Lung (tissue), 12 donors: Measurements from ENCODE around the gene CMIP. TPM values are rescaled to one million over a fixed set of nuclear protein-coding genes. Genes with fewer than 3 reads are reported as not detected.

Source experiments
- ATAC-seq: fragments of 200-7000 bp; cut with Tn5 transposase; one replicate; pipeline ENCODE4 v1.9.1; 2020; ENCODE audit warnings: moderate number of reproducible peaks; ENCODE audit not compliant: insufficient read depth, low FRiP score
- DNase-seq, 3 donors: peaks; one replicate each; pipeline ENCODE4 v3.0.0-alpha.2; 2013 to 2017
- H3K27ac ChIP-seq, 2 donors: one replicate each; pipeline ENCODE4 v1.5.1; 2013; ENCODE audit warnings: mild to moderate bottlenecking in 2 of 2, moderate library complexity in 2 of 2, control low read depth in 1 of 2, inconsistent platforms in 1 of 2, low read depth in 1 of 2, low read length in 1 of 2
- H3K27me3 ChIP-seq, 3 donors: one replicate each; pipeline ENCODE4 v1.5.1; 2013; ENCODE audit warnings: low read length in 2 of 3; ENCODE audit not compliant: control insufficient read depth in 3 of 3, insufficient read depth in 3 of 3
- H3K36me3 ChIP-seq, 4 donors: one replicate each; pipeline ENCODE4 v1.5.1; 2013; ENCODE audit warnings: low read length in 4 of 4, mild to moderate bottlenecking in 1 of 4, moderate library complexity in 1 of 4; ENCODE audit not compliant: control insufficient read depth in 4 of 4, insufficient read depth in 4 of 4
- H3K4me1 ChIP-seq, 5 donors: one replicate each; pipeline ENCODE4 v1.5.1; 2013; ENCODE audit warnings: low read length in 5 of 5, mild to moderate bottlenecking in 2 of 5, moderate library complexity in 1 of 5; ENCODE audit not compliant: control insufficient read depth in 5 of 5, insufficient read depth in 5 of 5
- H3K4me3 ChIP-seq: one replicate; pipeline ENCODE4 v1.5.1; 2013; ENCODE audit warnings: mild to moderate bottlenecking, control low read depth, moderate library complexity
- H3K9ac ChIP-seq, 2 donors: one replicate each; pipeline ENCODE4 v1.5.1; 2013; ENCODE audit warnings: low read length in 2 of 2, control low read depth in 1 of 2; ENCODE audit not compliant: insufficient read depth in 1 of 2
- H3K9me3 ChIP-seq, 4 donors: one replicate each; pipeline ENCODE4 v1.5.1; 2013; ENCODE audit warnings: low read length in 3 of 4, mild to moderate bottlenecking in 1 of 4, moderate library complexity in 1 of 4; ENCODE audit not compliant: control insufficient read depth in 4 of 4, insufficient read depth in 3 of 4
- WGBS, 2 donors: extraction: QIAGEN DNeasy Blood & Tissue Kit; methylation state at CpG; one replicate each; pipeline ENCODE4 v1.1.7; 2013; 5-methylcytosine and 5-hydroxymethylcytosine counted together
- polyA plus RNA-seq, 2 donors: library from polyadenylated mRNA; stranded (reverse); fragments of 200-250 nt; gene quantifications; one replicate each; pipeline ENCODE4 v1.2.1, GENCODE V29; 2013
- total RNA-seq, 2 donors: library from RNA; depleted of rRNA in 1 of 2; stranded (reverse); fragments of >200 nt in 1 of 2; gene quantifications; one replicate each; pipeline ENCODE4 v1.2.1, GENCODE V29; 2014 to 2021
- TF ChIP-seq, protein P1 (sequence below): IDR thresholded peaks from 2 replicates; pipeline ENCODE4 v1.5.1; 2012; ENCODE audit warnings: mild to moderate bottlenecking; ENCODE audit errors: control extremely low read depth, extremely low read depth
- donor health status: control.
- donor health status: control.
- donor health status: Bipolar disorder and iron deficiency.
- donor health status: healthy.
- donor health status: DM: yes; HTN: yes; CAD: no.

The CMIP gene
- total and polyA plus RNA-seq, 4 donors = 11.8 to 80.5 (median 48.6) TPM

DNA sequence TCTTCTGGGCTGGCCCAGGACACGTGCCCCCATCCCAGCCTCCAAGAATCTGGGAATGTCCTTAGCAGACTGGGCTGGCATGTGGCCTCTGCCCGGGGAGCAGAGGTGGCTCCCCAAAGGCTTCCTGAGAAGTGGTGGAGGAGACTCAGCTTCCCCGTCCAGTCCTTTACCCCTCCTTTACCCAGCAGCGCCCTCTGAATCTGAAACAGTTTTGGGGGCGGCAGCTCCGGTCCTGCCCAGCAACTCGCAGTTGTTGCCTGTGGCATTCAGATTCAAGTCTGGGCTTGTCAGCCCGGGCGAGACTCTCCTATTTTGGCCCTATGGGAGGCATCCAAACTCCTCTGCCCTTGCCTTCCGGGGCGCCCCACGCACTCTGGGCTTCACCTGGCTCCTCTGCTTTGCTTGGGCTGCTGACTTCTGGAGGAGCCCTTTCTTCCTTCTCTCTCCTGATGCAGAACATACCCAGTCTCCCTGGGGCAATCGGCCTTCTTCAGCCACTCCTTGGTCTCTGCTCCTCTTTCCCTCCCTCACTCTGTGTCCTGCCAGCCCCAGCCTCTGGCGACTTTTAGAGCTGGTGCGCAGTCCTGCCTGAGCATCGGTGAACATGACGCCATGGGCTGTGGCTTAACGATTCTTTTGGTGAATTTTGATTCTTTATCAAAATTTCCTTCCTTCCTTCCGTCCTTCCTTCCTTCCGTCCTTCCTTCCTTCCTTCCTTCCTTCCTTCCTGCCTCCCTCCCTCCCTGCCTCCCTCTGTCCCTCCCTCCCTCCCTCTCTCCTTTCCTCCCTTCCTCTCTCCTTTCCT is 55.2 kb downstream of the CMIP start:
- no peak for ATAC-seq
- DNase-seq = no peak

DNA sequence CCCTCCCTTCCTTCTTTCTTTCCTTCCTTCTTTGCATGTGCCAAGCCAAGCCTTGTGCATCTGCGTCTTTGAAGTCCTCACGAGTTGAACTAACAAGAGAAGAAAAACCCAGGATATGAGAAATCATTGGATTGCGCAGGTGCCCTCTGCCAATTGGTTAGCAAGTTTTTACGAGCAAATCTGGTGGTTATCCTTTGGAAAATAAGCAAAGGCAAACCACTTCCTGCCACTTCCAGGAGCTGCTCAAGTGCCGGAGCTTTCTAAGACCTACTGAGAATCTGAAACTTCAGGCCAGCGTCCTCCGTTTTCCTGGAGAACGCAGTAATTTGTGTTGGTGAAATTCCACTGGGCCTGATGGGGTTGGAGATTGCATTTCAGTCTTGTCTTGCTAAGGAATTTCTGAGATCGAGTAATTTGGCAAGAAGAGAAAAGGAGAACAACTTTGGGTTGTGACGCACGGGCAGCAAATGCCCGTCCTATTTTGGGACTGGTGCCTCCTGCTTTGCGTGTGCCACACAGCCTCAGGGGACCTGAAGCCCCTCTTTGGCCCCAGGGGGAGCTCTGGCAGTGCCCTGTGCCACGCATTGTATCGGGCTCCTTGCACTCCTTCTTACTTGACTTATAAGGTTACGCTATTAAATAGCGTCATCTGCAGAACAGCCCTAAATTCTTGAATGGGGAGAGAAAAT is 56.4 kb downstream of the CMIP start:
- Histone ChIP-seq H3K4me3 (no peak overlapping the region), H3K9me3 (no peaks in the 10 kb centered on the region), H3K27ac (peak overlapping the region in 1 of 2 donors; percentile 32), H3K9ac (no peak overlapping the region), H3K27me3 (no peaks in the 10 kb centered on the region), H3K36me3 (peaks cover 0 to 4% (median 0%) of the 10 kb centered on the region in 4 donors), H3K4me1 (peaks cover 0 to 39% (median 0%) of the 10 kb centered on the region in 5 donors)
- DNase-seq = no peak
- 41 to 53% methylated on average over 17 of the region's 17 CpGs for WGBS, 2 donors
- TF ChIP-seq, protein P1, sequence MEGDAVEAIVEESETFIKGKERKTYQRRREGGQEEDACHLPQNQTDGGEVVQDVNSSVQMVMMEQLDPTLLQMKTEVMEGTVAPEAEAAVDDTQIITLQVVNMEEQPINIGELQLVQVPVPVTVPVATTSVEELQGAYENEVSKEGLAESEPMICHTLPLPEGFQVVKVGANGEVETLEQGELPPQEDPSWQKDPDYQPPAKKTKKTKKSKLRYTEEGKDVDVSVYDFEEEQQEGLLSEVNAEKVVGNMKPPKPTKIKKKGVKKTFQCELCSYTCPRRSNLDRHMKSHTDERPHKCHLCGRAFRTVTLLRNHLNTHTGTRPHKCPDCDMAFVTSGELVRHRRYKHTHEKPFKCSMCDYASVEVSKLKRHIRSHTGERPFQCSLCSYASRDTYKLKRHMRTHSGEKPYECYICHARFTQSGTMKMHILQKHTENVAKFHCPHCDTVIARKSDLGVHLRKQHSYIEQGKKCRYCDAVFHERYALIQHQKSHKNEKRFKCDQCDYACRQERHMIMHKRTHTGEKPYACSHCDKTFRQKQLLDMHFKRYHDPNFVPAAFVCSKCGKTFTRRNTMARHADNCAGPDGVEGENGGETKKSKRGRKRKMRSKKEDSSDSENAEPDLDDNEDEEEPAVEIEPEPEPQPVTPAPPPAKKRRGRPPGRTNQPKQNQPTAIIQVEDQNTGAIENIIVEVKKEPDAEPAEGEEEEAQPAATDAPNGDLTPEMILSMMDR = no peak
- ATAC-seq = no peak

More for the DNA sequence above, 55.2 kb downstream of the CMIP start:
- H3K4me1 ChIP-seq = peaks cover 0 to 42% (median 0%) of the 10 kb centered on the region in 5 donors
- 73 to 80% methylated on average over 20 of the region's 20 CpGs for WGBS, 2 donors
- H3K27me3 ChIP-seq = no peaks in the 10 kb centered on the region
- H3K36me3 ChIP-seq = peaks cover 0 to 4% (median 0%) of the 10 kb centered on the region in 4 donors
- no peaks in the 10 kb centered on the region for H3K9me3 ChIP-seq
- TF ChIP-seq, protein P1 = no peak
- H3K4me3 ChIP-seq = no peak overlapping the region
- no peak overlapping the region for H3K27ac ChIP-seq
- H3K9ac ChIP-seq = no peak overlapping the region

GRCh38 chr16:81502396-81503070 is 57.9 kb downstream of the CMIP start:
- no peak overlapping the region for H3K4me3 ChIP-seq
- no peak overlapping the region for H3K9ac ChIP-seq
- no peaks in the 10 kb centered on the region for H3K9me3 ChIP-seq
- ATAC-seq = no peak
- peaks cover 0 to 2% (median 0%) of the 10 kb centered on the region in 4 donors for H3K36me3 ChIP-seq
- DNase-seq = no peak
- no peaks in the 10 kb centered on the region for H3K27me3 ChIP-seq
- no peak overlapping the region for H3K27ac ChIP-seq
- 85 to 87% methylated on average over 17 of the region's 17 CpGs for WGBS, 2 donors
- TF ChIP-seq, protein P1 = no peak
- peaks cover 0 to 29% (median 0%) of the 10 kb centered on the region in 5 donors for H3K4me1 ChIP-seq
